ENCODE results near the gene NCKAP5. TPM values are rescaled to one million over a fixed set of nuclear protein-coding genes. Genes with fewer than 3 reads are reported as not detected.

Gene NCKAP5
- polyA plus RNA-seq, 1 experiment: 16.6 TPM

GRCh38 chr2:133148187-133148586 lies 420.1 kb downstream of the NCKAP5 start:
- no peak for DNase-seq (ENCODE audit: low read depth, low spot score)
- TF ChIP-seq CTCF (IDR thresholded peaks at IDR 0.05; ENCODE audit: low read depth, low read length): no peak
- Histone ChIP-seq H3K27me3 (ENCODE audit: control insufficient read depth, insufficient read depth, low read length) (no peaks in the 10 kb centered on the region), H3K9me3 (ENCODE audit: control insufficient read depth, insufficient read depth, low read length) (no peaks in the 10 kb centered on the region), H3K27ac (ENCODE audit: low read depth, low read length) (no peak overlapping the region), H3K4me3 (ENCODE audit: low read depth, low read length) (no peak overlapping the region)
- ChIA-PET POLR2A (no interaction called here), CTCF (interaction anchor here (1.5 kb wide), 1 partner anchor 23 kb away, joined by 4 read pairs; no protein-coding TSS in a partner anchor)

GRCh38 chr2:133146893-133147292 lies 421.4 kb downstream of the NCKAP5 start:
- POLR2A ChIA-PET: no interaction called here
- Histone ChIP-seq H3K27me3 (ENCODE audit: control insufficient read depth, insufficient read depth, low read length) (no peaks in the 10 kb centered on the region), H3K4me3 (ENCODE audit: low read depth, low read length) (no peak overlapping the region), H3K9me3 (ENCODE audit: control insufficient read depth, insufficient read depth, low read length) (no peaks in the 10 kb centered on the region), H3K27ac (ENCODE audit: low read depth, low read length) (no peak overlapping the region)
- 0 out of 2 replicates have a peak, but pooled peaks have one; percentile 4 for TF ChIP-seq CTCF (IDR thresholded peaks at IDR 0.05; ENCODE audit: low read depth, low read length)
- no peak for DNase-seq (ENCODE audit: low read depth, low spot score)
- CTCF ChIA-PET: no interaction called here

- Histone ChIP-seq H3K27me3 (ENCODE audit: control insufficient read depth, insufficient read depth, low read length) (no peaks in the 10 kb centered on the region), H3K27ac (ENCODE audit: low read depth, low read length) (no peak overlapping the region), H3K9me3 (ENCODE audit: control insufficient read depth, insufficient read depth, low read length) (no peaks in the 10 kb centered on the region), H3K4me3 (ENCODE audit: low read depth, low read length) (no peak overlapping the region)
- TF ChIP-seq CTCF (IDR thresholded peaks at IDR 0.05; ENCODE audit: low read depth, low read length): no peak
- ChIA-PET POLR2A (interaction anchor here (0.5 kb wide), 1 partner anchor 597 kb away, joined by 9 read pairs; no protein-coding TSS in a partner anchor), CTCF (interaction anchor here (0.7 kb wide), 1 partner anchor 702 kb away, joined by 4 read pairs; no protein-coding TSS in a partner anchor)
- no peak for DNase-seq (ENCODE audit: low read depth, low spot score)
These were observed 424.6 kb downstream of the NCKAP5 start for GRCh38 chr2:133143645-133144044.

GRCh38 chr2:133142087-133142486 lies 426.2 kb downstream of the NCKAP5 start:
- Histone ChIP-seq H3K27ac (ENCODE audit: low read depth, low read length) (no peak overlapping the region), H3K27me3 (ENCODE audit: control insufficient read depth, insufficient read depth, low read length) (no peaks in the 10 kb centered on the region), H3K9me3 (ENCODE audit: control insufficient read depth, insufficient read depth, low read length) (no peaks in the 10 kb centered on the region), H3K4me3 (ENCODE audit: low read depth, low read length) (no peak overlapping the region)
- ChIA-PET POLR2A (no interaction called here), CTCF (no interaction called here)
- no peak for TF ChIP-seq CTCF (IDR thresholded peaks at IDR 0.05; ENCODE audit: low read depth, low read length)
- DNase-seq (ENCODE audit: low read depth, low spot score): no peak

- ChIA-PET CTCF (interaction anchor here (1.4 kb wide), 1 partner anchor 593 kb away, joined by 6 read pairs; no protein-coding TSS in a partner anchor), POLR2A (no interaction called here)
- Histone ChIP-seq H3K4me3 (ENCODE audit: low read depth, low read length) (no peak overlapping the region), H3K27me3 (ENCODE audit: control insufficient read depth, insufficient read depth, low read length) (no peaks in the 10 kb centered on the region), H3K27ac (ENCODE audit: low read depth, low read length) (no peak overlapping the region), H3K9me3 (ENCODE audit: control insufficient read depth, insufficient read depth, low read length) (no peaks in the 10 kb centered on the region)
- TF ChIP-seq CTCF (IDR thresholded peaks at IDR 0.05; ENCODE audit: low read depth, low read length): no peak
- DNase-seq (ENCODE audit: low read depth, low spot score): no peak
These were observed 427.6 kb downstream of the NCKAP5 start for GRCh38 chr2:133140620-133141019.

Measured in AG04450 (cell line).